Measurements from ENCODE around the gene ARHGEF38. TPM values are rescaled to one million over a fixed set of nuclear protein-coding genes. Genes with fewer than 3 reads are reported as not detected.
A peak's percentile ranks its signal among the peaks of the same experiment; 100 is the strongest.
"Not testable (repeated sequence)": the region's sequence is repeated elsewhere in the genome, so short reads cannot be mapped to it uniquely, and the experiment has no call there.

The ARHGEF38 gene
- total RNA-seq, 1 donor, result under 0.01 TPM

- DNase-seq (ENCODE audit: low read depth in 2 of 3, low spot score in 2 of 3), result peak; percentile 74 to 94 (median 91)
Measured at GRCh38 chr4:105708181-105709080, 156.0 kb downstream of the ARHGEF38 start, which contains the start of the genes GSTCD and INTS12. GSTCD (plus strand) TSS chr4:105708784; CDS start chr4:105717614, 8,830 bp downstream. INTS12 (minus strand) TSS chr4:105708689; CDS start chr4:105700005, 8,684 bp downstream.

DNA sequence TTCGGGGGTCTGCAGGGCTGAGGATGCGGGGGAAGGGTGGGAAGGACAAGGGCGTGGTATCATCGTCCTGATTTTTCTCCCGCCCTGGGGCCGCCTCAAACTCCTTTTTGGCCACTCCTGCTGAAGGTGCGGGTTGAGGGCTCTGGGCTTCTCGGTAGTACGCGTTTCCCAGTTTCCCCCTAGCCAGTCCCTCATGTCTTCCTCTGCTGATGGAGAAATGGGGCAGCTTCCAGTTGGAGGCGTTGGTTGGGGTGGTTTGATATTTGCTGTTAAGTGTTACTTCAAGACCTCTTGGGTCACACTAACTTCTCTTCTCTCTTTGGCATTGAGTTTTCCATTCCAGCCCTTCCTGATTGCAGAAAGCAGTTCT lies 156.6 kb downstream of the ARHGEF38 start:
- DNase-seq (ENCODE audit: low read depth in 2 of 3, low spot score in 2 of 3), result no peak

DNA sequence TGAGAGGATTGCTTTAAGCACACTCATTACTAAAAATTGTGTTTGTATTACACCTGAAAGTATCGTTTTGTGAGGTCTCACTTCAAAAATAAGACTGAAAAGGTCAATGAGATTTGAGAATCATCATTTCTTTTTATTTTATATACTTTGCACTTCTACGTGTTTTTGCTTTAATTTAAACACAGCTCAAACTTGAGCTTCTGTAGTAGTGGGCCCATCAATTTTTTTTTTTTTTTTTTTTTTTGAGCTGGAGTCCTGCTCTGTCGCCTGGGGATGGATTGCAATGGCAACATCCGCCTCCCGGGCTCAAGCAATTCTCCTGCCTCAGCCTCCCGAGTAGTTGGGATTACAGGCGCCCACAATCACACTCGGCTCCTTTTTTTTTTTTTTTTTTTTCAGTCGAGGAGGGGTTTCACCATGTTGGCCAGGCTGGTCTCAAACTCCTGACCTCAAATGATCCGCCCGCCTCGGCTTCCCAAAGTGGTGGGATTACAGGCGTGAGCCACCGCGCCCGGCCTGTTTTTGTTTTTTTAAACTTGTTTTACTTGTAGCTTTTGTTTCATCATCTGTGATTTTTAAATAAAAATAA lies 157.7 kb downstream of the ARHGEF38 start:
- DNase-seq (ENCODE audit: low read depth in 2 of 3, low spot score in 2 of 3), result no peak

DNA sequence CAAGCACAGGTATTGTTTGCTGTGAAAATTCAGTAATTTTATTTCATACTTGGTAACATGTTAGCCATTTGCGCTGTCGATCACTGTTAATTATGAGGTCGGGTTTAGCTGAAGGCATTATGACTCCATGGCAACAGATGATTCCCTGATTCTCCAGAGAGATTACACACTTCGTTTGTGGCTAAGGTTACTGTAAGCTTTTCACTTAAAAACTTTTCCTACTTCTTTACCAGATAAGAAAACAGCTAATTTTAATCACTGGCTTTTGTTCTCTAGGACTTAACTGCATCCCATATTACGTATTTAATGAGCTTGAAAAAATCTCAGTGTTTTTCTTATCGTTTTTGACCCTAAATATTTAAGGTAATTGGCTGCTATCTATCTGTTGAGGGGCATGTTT lies 158.3 kb downstream of the ARHGEF38 start:
- no peak for DNase-seq (ENCODE audit: low read depth in 2 of 3, low spot score in 2 of 3)

DNA sequence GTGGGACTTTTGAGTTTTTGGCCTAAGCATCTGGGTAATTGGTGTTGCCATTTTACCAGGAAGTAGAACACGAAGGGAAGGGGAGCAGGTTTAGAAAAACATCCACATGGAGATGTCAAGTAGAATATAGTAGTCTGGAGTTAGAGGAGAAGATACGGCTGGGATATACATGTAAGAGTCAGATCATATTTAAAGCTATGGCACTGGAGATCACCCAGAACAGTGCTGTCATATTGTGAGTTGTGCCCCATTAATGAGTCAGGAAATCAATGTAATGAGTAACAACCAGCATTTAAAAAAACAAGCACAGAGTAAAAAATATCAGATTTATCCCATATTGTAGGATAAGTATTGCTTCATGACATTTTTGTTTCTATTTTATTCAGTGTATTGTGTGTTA lies 160.3 kb downstream of the ARHGEF38 start:
- no peak for DNase-seq (ENCODE audit: low read depth in 2 of 3, low spot score in 2 of 3)

- peak in 2 of 3 donors; percentile 26 to 75 for DNase-seq (ENCODE audit: low read depth in 2 of 3, low spot score in 2 of 3)
Measured at GRCh38 chr4:105714071-105714521, 161.7 kb downstream of the ARHGEF38 start.

DNA sequence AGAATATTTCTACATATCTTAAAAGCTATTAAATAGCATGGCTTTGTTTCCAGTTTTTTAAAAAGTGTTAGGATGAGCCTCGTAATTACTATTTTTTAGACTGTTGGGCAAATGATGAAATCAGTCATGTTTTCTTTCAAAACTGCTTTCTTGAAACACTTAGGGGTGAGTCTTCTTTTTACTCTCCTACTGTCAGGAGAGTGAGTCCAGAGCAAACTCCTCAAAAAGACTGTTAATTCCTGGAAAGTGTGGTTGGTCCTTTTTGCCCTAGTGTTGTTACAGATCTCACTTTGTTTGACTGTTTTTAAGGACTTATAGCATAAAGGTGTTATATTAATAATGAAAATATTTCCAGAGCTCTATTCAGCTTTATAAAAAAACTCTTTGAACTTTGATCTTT lies 162.5 kb downstream of the ARHGEF38 start:
- no peak for DNase-seq (ENCODE audit: low read depth in 2 of 3, low spot score in 2 of 3)

GRCh38 chr4:105715692-105716278 lies 163.4 kb downstream of the ARHGEF38 start:
- DNase-seq (ENCODE audit: low read depth in 2 of 3, low spot score in 2 of 3), result peak in 2 of 3 donors; percentile 25 to 40

- DNase-seq (ENCODE audit: low read depth in 2 of 3, low spot score in 2 of 3), result no peak
Measured at GRCh38 chr4:105719204-105719603, 166.8 kb downstream of the ARHGEF38 start.

DNA sequence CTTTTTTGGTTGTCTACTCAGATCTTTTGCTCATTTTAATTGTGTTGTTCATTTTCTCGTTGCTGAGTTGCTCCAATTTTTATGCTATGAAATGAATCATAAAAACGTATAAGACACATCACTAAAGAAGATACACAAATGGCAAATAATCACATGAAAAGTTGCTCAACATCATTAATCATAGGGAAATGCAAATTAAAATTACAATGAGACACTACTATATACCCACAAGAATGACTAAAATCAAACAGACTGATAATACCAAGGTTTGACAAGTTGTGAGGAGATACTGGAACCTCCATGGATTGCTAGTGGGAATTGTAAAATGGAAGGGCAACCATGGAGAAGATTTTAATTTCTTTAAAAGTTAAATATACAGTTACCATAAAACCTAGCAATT lies 173.2 kb downstream of the ARHGEF38 start:
- DNase-seq (ENCODE audit: low read depth in 2 of 3, low spot score in 2 of 3), result no peak

DNA sequence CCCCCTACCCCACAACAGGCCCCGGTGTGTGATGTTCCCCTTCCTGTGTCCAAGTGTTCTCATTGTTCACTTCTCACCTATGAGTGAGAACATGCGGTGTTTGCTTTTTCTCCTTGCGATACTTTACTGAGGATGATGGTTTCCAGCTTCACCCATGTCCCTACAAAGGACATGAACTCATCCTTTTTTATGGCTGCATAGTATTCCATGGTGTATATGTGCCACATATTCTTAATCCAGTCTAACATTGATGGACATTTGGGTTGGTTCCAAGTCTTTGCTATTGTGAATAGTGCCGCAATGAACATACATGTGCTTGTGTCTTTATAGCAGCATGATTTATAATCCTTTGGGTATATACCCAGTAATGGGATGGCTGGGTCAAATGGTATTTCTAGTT lies 177.5 kb downstream of the ARHGEF38 start:
- not testable (repeated sequence) for DNase-seq (ENCODE audit: low read depth in 2 of 3, low spot score in 2 of 3)

Small RNAs within 50 kb of the gene (small RNA-seq; reads per million reads assigned to genes)
- gene ATP5F1EP1, result not detected

Other genes with a start within 250 kb of the ARHGEF38 start
- gene PPA2, start 78.6 kb upstream of the ARHGEF38 start, total RNA-seq, result 60.6 TPM
- 13.7 TPM for gene INTS12, start 156.1 kb downstream of the ARHGEF38 start, total RNA-seq
- 9.2 TPM for gene GSTCD, start 156.2 kb downstream of the ARHGEF38 start, total RNA-seq